Retina (tissue), 1 donor: ENCODE results near the gene MMP2.
A peak's percentile ranks its signal among the peaks of the same experiment; 100 is the strongest.

Source experiments
- DNase-seq: peaks from one replicate; pipeline ENCODE4 v3.0.0-alpha.2; 2016

Gene MMP2

DNA sequence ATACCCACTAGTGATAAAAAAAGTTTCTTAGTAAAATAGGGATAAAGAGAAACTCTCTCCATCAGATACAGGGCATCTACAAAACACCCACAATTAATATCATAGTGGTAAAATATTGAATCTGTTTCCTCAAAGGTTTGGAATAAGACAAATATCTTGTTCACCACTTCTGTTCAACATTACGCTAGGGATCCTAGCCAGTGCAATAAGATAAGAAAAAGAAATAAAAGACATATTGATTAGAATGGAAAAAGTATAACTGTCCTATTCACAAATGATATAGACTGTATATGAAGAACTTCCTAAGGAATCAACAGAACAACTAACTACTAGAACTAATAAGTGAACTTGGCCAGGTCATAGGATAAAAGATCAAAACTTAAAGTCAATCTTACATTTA, 42.8 kb downstream of the MMP2 start:
- DNase-seq: no peak

DNA sequence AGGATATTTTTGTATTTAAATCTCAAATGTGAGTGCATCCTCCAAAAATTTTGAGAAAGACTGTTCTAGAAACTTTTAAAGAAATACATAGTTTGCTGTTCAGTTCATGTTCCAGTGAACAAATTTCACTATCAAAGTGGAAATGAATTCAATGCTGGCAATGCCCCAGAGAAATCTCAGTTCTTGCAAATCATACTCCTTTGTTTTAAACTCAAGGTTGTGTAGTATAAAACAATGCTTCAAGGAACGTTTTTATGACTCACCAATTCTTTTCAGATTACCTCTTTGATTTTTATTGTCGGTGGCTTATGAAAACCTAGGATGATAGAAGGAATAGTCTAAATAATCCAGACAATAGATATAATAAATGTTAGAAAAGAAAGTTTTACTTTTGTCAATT, 47.4 kb downstream of the MMP2 start:
- no peak for DNase-seq

DNA sequence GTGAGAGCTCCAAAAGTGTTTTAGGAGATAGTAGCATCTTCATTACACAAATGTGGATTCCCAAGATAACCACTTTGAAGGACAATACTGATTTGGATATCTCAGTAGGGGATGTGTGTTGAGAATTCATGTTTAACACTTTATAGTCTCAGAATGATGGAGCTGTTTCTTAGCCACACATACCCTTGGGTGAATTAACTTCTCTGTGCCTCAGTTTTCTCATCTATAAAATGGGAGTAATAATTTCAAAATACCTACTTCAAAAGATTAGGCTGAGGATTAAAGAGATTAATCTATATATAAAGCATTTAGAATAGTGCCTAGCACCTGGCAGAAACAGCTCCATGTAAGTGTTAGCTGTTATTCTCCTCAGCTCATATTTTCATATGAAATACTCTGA, 48.9 kb downstream of the MMP2 start:
- no peak for DNase-seq

DNA sequence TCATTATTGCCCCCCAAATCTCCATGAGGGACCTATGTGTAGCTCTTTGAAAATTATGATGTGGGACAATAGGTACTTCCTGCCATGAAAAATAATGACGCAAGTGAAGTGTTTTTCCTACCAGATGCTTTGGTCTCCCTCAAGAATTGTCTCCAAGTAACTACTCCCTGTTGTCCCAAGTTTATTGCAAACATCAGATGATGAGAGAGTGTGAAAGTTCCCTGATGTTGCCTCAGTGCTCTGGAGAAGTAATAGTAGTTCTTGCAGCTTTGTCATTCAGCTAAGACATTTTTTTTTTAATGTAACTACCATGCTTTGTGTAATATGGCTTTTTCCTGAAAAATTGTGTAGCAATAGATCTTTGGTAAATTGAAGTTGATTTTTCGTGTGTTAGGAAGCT, 50.0 kb downstream of the MMP2 start:
- DNase-seq: no peak

DNA sequence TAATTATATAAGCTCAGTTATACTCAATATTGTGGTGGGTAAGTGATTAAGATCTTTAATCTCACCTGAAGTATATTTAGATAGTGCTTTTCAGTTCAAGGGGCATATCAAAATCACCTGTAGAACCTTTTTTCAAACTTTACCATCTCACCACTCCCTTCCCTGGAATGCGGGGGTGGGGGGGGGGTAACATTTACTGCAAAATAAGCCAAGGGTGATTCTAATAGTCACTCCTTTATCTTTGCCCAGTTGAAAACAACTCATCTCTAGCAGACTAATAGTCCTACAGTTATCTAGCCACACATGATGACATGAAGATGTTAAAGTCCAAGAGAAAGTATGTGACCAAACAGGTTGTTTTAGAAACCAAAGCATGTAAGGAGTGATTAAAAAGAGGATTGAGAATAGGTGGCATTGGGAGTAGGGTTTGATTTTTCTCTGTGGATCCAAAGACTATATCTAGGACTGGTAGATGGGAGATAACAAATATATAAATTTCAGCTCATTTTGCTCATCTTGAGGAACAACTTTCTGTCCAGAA, 51.4 kb downstream of the MMP2 start:
- no peak for DNase-seq

GRCh38 chr16:55532227-55532626, 53.2 kb downstream of the MMP2 start:
- no peak for DNase-seq

- no peak for DNase-seq
Measured at GRCh38 chr16:55534756-55535155, 55.8 kb downstream of the MMP2 start.

DNA sequence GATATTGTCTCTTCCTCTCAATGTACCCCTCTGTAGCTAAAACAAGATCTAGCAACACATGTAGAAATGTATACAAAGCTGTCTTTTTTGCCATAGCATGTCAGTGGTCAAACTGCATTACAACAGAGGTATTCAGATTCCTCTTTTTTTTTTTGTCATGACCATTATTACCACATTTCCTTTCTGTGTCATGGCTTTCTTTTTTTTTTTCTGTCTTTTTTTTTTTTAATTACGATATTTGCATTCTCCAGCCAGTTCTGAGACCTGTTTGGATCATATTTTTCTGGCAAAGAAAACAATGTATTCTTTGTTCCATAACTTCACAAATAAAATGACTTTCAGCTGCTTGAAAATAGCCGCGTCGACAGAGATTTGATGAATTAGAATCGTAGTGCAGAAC, 60.1 kb downstream of the MMP2 start:
- no peak for DNase-seq

DNA sequence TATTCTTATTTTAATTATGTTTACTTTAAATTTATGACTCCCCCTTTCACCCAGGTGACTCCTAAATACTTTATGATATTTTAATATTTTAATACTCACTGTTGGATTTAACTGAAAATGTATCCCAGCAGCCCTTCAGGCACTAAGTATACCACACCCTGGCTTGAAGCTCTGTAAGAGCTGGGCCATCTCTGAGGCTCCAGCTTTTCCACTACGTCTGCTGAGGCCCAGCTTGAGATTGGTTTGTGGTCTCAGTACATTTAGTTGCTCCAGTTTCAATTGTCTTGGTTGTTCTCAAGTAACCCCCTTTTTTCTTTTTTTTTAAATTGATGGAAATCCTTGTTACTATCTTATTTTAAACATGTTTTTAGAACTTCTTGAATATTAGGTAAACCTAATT, 60.5 kb downstream of the MMP2 start:
- no peak for DNase-seq

GRCh38 chr16:55540221-55540620, 61.2 kb downstream of the MMP2 start:
- DNase-seq: no peak

- DNase-seq: no peak
Measured at GRCh38 chr16:55542459-55543082, 63.6 kb downstream of the MMP2 start.

DNA sequence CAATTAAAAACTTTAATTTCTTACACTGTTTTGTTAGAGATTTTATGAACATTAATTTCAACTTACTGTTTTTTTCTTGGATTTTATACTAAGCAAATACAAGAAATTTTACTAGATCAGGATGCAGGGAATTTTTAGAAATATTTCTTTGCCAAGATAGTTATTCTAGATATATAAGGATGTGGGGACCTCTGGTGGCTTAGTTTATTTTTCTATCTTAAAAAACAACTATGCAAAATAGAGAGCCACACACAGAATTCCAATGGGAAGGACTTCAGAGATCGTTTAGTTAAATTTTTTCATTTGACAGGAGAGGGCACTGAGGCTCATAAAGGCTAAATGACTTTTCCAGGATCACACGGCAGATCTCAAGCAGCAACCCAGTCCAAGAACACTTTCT, 64.5 kb downstream of the MMP2 start:
- DNase-seq: peak; percentile 3

GRCh38 chr16:55552621-55553020, 73.6 kb downstream of the MMP2 start:
- no peak for DNase-seq

DNA sequence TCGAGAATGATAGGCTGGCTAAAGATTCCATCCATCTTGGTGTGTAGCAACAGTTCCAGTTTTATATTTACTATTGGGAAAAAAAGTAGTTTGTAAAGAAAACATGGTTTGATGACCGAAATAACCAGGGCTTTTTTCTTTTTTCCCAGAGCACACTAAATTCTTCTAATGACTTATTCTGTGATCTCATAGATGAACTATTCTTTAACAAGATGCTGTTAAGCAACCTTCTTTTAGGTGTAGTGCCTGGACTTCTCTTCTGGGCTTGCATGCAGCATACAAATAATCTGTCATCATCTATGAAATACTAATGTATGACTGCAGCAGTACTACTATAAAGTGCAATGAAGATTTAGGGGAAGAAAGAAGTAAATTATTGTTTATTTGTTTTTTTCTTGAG, 76.4 kb downstream of the MMP2 start:
- no peak for DNase-seq
